ENCODE data around the gene TRMT44.

Gene TRMT44

DNA sequence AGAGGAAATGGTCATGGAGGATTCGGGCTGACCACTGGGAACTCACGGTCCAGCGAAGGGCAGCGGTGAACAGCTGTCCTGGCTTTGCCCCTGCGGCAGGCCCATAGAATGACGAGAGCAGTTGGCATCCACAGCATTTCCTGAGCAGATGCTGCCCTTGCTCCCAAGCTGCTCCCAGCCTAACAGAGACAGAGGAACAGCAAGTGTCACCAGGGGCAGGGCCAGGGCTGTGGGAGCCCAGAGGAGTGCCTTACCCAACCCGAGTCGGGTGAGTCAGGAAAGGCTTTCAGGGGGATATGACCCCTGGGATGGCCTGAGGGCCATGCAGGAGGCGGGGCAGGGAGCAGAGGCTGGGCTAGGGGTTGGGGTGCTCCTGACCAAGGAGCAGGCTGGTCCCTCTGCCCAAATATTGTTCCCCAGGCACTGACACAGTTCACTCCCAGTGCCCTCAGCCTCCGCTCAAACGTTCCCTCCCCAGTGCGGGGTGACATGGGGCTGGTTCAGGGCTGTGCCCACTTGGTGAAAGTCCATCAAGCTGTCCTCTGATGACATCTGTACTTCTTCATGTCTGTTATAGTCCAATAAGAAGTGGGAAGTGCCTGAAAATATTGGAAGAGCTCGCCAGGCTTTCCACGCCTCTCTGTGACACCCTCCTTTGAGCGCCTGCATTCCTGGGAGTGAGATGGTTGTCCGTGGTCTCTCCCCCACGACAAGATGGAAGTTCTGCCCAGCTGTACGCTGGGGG is 74.9 kb downstream of the TRMT44 start:
- DNase-seq = no peak

DNA sequence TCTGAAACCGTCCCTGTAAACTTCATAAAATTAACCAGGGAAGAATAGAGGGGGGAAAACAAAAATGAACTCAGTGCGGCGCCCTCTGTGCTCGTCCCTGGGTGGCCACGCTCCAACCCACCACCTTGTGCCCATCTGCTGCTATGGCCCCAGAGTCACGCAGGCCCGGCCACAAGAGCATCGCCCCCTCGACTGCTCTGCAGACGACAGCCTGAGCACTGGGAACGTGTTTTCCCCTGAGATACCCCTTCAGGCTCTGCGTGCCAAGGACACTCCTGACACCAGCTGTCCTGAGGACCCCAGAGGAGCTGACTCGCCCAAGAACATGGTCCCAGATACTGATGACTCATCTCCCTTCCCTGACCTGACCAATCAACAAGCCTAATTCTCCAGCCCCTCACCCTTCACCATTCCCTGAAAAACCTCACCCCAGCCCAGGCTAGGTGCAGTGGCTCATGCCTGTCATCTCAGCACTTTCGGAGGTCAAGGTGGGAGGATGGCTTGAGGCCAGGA is 75.5 kb downstream of the TRMT44 start:
- no peak for DNase-seq

DNA sequence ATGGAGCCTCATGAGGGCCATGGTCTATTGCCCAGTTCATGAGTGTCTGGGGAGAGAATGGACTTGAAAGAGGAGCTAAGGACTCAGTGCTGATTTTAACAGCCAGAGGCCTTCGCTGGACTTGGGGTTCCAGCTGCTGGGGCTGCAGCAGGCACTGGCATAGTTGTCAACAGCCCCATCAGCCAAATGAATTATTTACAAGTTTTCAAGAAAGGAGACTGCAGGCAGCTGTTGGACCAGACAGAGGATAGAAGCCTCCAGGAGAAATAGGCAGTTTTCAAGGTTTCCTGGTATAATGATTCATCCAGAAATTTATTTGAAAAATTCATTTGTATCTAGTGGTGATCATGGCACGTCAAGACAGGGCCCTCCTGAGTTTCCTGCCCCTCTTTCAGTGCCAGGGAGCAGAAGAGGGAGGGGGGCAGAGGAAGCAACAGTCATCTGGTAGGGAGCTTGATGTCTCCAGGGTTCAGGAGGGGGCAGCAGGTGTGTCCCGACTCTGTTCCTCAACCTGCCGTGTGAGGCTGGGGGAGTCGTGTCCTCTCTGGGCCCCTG is 76.5 kb downstream of the TRMT44 start:
- no peak for DNase-seq

DNA sequence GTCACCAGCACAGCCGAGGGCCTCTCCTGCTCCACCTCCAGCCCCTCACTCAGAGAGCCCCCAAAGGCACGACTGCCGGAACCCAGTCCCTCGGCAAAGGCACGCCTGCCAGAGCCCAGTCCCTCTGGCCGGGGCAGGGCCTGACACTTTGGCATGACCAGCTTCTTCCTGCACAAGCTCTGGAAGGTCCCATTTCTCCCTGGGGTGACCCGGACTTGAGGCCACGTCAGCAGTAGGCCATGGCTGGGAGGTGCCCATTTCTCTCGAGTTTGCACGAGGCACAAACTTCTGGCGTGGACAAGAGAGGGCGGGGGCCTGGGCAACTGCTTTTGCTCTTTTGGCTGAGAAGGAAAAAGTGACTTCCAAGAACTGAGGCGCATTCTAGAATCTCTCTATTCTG is 77.4 kb downstream of the TRMT44 start:
- DNase-seq = no peak

- no peak for DNase-seq
Observed at GRCh38 chr4:8522160-8523120, 81.9 kb downstream of the TRMT44 start.

DNA sequence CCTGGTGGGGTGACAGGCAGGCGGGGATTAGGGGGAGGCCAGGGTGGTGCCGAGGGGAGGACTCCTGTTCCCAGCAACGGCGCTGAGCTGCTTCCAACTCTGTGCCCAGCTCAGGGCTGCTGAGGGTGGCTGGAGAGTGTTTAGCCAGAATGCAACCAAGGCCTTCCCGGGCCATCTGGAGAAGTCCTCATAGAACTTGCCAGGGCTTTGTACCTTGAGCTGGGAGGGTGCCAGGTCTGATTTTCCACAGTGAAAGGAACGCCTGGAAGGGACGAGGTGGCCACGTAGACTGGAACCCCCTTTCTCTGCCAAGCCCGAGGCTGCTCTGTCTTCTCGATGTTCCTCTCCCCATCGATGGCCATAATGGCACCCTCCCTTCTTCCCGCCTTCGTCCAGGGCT is 82.6 kb downstream of the TRMT44 start:
- no peak for DNase-seq

GRCh38 chr4:8523766-8524165 is 83.2 kb downstream of the TRMT44 start:
- DNase-seq = no peak

DNA sequence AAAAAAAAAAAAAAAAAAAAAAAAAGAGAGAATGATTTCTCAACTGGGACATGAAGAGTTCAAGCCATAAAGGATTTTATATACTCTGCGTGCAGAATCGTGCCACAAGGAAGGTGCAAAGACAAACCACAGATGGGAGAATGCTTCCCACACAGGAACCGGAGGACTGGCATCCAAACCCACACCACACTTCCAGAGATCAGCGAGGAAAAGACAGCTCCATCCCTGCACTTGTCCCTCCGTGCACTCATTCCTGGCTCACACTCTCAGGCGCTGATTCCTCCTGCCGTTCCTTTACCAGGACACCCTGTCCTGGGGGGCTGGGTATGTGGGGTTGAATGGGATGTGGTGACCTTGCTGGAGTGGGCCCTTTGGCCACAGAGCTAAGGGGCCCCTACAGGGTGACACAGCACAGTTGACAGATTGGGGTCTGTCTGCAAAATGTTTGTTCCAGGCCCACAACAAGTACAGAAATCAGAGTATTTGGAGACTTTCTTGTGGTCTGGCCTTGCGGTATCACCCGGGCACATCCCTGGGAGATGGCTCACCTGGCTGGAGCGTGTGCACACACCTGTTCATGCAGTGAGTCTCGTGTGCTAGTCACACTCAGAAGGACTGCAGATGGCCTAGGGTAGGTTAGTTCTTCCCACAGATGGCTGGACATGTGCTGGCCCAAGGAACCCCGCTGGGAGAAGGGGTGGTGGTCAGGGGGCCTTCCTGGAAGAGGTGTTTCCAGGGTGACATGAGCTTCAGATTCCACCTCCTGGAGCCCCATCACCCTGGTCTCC is 84.2 kb downstream of the TRMT44 start:
- DNase-seq = no peak

DNA sequence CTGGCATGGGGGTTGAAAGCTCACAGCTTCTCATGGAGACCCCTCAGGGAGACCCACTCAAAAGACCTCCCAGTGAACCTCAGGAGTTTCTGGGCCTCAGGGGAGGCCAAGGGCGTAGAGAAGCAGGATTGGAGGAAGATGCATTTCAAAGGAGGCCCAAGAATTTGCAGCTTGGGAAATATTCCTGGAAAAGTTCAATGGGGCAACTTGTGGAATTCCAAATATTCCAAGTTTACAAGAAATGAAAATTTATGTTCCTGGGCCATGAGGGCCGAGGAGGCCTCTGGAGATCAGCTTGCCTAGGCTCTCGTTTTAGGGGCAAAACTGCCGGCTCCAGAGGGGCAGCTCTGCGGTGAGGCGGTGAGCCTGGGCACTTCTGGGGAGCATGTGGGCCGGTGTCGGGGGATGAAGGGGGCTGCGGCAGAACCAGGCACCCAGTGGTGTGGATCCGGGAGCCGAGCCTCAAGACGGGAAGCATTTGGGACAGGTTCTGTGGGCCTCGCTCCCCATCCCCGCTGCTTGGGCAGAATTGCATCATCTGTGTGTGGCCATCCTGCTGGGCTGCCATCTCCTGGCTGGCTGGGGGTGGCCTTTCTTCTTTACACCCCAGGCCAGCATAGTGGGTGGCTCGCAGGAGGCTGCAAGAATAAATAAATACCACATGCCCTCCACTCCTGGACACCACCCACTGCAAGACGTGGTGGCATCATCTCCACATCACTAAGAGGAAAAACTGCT is 85.0 kb downstream of the TRMT44 start:
- no peak for DNase-seq

All from activated effector memory CD4-positive, alpha-beta T cell treated with anti-CD3 and anti-CD28 coated beads, Interleukin-2, amount 50 U/mL, for 16 hours (primary cell).